Measurements from ENCODE around the gene CPSF3.

CPSF3 gene

GRCh38 chr2:9434489-9434888 lies 11.0 kb downstream of the CPSF3 start:
- H3K4me3 ChIP-seq (ENCODE audit: low read length, poor library complexity, severe bottlenecking) = no peak overlapping the region
- H3K9me2 ChIP-seq (replicated peaks; ENCODE audit: low read depth, low read length) = no peaks in the 10 kb centered on the region
- H3K4me2 ChIP-seq (ENCODE audit: low read depth, low read length, poor library complexity, severe bottlenecking) = no peak overlapping the region
- H3K9me3 ChIP-seq (ENCODE audit: insufficient read depth, low read depth, low read length) = no peaks in the 10 kb centered on the region
- no peaks in the 10 kb centered on the region for H4K20me1 ChIP-seq (ENCODE audit: insufficient read depth, low read length, poor library complexity, severe bottlenecking)
- H3F3A ChIP-seq (ENCODE audit: low read depth) = no peaks in the 10 kb centered on the region
- H3K79me2 ChIP-seq (ENCODE audit: insufficient read depth, low read length) = no peaks in the 10 kb centered on the region
- no peak overlapping the region for H2AFZ ChIP-seq (ENCODE audit: low read length)
- H3K27me3 ChIP-seq (ENCODE audit: insufficient read depth, low read length, poor library complexity, severe bottlenecking) = no peaks in the 10 kb centered on the region
- no peak for TF ChIP-seq EZH2phosphoT487 (IDR thresholded peaks at IDR 0.05; ENCODE audit: borderline replicate concordance)
- TF ChIP-seq, protein P1, sequence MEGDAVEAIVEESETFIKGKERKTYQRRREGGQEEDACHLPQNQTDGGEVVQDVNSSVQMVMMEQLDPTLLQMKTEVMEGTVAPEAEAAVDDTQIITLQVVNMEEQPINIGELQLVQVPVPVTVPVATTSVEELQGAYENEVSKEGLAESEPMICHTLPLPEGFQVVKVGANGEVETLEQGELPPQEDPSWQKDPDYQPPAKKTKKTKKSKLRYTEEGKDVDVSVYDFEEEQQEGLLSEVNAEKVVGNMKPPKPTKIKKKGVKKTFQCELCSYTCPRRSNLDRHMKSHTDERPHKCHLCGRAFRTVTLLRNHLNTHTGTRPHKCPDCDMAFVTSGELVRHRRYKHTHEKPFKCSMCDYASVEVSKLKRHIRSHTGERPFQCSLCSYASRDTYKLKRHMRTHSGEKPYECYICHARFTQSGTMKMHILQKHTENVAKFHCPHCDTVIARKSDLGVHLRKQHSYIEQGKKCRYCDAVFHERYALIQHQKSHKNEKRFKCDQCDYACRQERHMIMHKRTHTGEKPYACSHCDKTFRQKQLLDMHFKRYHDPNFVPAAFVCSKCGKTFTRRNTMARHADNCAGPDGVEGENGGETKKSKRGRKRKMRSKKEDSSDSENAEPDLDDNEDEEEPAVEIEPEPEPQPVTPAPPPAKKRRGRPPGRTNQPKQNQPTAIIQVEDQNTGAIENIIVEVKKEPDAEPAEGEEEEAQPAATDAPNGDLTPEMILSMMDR (conservative IDR thresholded peaks at IDR 0.05; ENCODE audit: low read length) = no peak
- no peak overlapping the region for H3K9ac ChIP-seq (ENCODE audit: low read depth, low read length, poor library complexity, severe bottlenecking)
- peaks cover 27% of the 10 kb centered on the region; the same call in 1 of the 2 replicates for H3K36me3 ChIP-seq (ENCODE audit: insufficient read depth, low read length)
- H3K4me1 ChIP-seq (ENCODE audit: insufficient read depth, low read length, poor library complexity, severe bottlenecking) = no peaks in the 10 kb centered on the region

GRCh38 chr2:9439536-9439935 lies 16.1 kb downstream of the CPSF3 start:
- Histone ChIP-seq H3K4me2 (ENCODE audit: low read depth, low read length, poor library complexity, severe bottlenecking) (no peak overlapping the region), H3K4me3 (ENCODE audit: low read length, poor library complexity, severe bottlenecking) (no peak overlapping the region), H3K9me2 (replicated peaks; ENCODE audit: low read depth, low read length) (no peaks in the 10 kb centered on the region), H2AFZ (ENCODE audit: low read length) (no peak overlapping the region), H3K27me3 (ENCODE audit: insufficient read depth, low read length, poor library complexity, severe bottlenecking) (no peaks in the 10 kb centered on the region), H3K36me3 (ENCODE audit: insufficient read depth, low read length) (peaks cover 33% of the 10 kb centered on the region; the same call in 1 of the 2 replicates), H3K79me2 (ENCODE audit: insufficient read depth, low read length) (no peaks in the 10 kb centered on the region), H3K9me3 (ENCODE audit: insufficient read depth, low read depth, low read length) (no peaks in the 10 kb centered on the region), H3K9ac (ENCODE audit: low read depth, low read length, poor library complexity, severe bottlenecking) (no peak overlapping the region), H3K4me1 (ENCODE audit: insufficient read depth, low read length, poor library complexity, severe bottlenecking) (no peaks in the 10 kb centered on the region), H4K20me1 (ENCODE audit: insufficient read depth, low read length, poor library complexity, severe bottlenecking) (no peaks in the 10 kb centered on the region), H3F3A (ENCODE audit: low read depth) (no peaks in the 10 kb centered on the region)
- TF ChIP-seq EZH2phosphoT487 (IDR thresholded peaks at IDR 0.05; ENCODE audit: borderline replicate concordance) = no peak
- TF ChIP-seq, protein P1 (conservative IDR thresholded peaks at IDR 0.05; ENCODE audit: low read length) = no peak

GRCh38 chr2:9440058-9440727 lies 16.7 kb downstream of the CPSF3 start:
- no peak overlapping the region for H3K4me2 ChIP-seq (ENCODE audit: low read depth, low read length, poor library complexity, severe bottlenecking)
- H4K20me1 ChIP-seq (ENCODE audit: insufficient read depth, low read length, poor library complexity, severe bottlenecking) = no peaks in the 10 kb centered on the region
- H2AFZ ChIP-seq (ENCODE audit: low read length) = no peak overlapping the region
- H3K9me3 ChIP-seq (ENCODE audit: insufficient read depth, low read depth, low read length) = no peaks in the 10 kb centered on the region
- no peaks in the 10 kb centered on the region for H3F3A ChIP-seq (ENCODE audit: low read depth)
- no peaks in the 10 kb centered on the region for H3K27me3 ChIP-seq (ENCODE audit: insufficient read depth, low read length, poor library complexity, severe bottlenecking)
- no peaks in the 10 kb centered on the region for H3K9me2 ChIP-seq (replicated peaks; ENCODE audit: low read depth, low read length)
- no peaks in the 10 kb centered on the region for H3K79me2 ChIP-seq (ENCODE audit: insufficient read depth, low read length)
- H3K4me1 ChIP-seq (ENCODE audit: insufficient read depth, low read length, poor library complexity, severe bottlenecking) = no peaks in the 10 kb centered on the region
- peaks cover 31% of the 10 kb centered on the region; the same call in 1 of the 2 replicates for H3K36me3 ChIP-seq (ENCODE audit: insufficient read depth, low read length)
- no peak overlapping the region for H3K9ac ChIP-seq (ENCODE audit: low read depth, low read length, poor library complexity, severe bottlenecking)
- no peak overlapping the region for H3K4me3 ChIP-seq (ENCODE audit: low read length, poor library complexity, severe bottlenecking)
- TF ChIP-seq EZH2phosphoT487 (IDR thresholded peaks at IDR 0.05; ENCODE audit: borderline replicate concordance) = no peak
- TF ChIP-seq, protein P1 (conservative IDR thresholded peaks at IDR 0.05; ENCODE audit: low read length) = no peak
